Muscle layer of duodenum (tissue), 2 donors: ENCODE measurements around the gene PAEP.
"Not testable (repeated sequence)": the region's sequence is repeated elsewhere in the genome, so short reads cannot be mapped to it uniquely, and the experiment has no call there.

Experiments
- H3K27ac ChIP-seq: one replicate; pipeline ENCODE4 v1.7.0; 2013; ENCODE audit warnings: mild to moderate bottlenecking, low read length
- H3K27me3 ChIP-seq: one replicate; pipeline ENCODE4 v1.7.0; 2013; ENCODE audit warnings: low read depth, mild to moderate bottlenecking, control low read depth, low read length
- H3K36me3 ChIP-seq, 2 donors: one replicate each; pipeline ENCODE4 v1.7.0; 2013; ENCODE audit warnings: low read length in 2 of 2, control low read depth in 1 of 2, mild to moderate bottlenecking in 1 of 2; ENCODE audit not compliant: insufficient read depth in 2 of 2, control insufficient read depth in 1 of 2
- H3K4me1 ChIP-seq, 2 donors: one replicate each; pipeline ENCODE4 v1.7.0; 2013; ENCODE audit warnings: low read length in 2 of 2, mild to moderate bottlenecking in 2 of 2, control low read depth in 1 of 2, moderate library complexity in 1 of 2; ENCODE audit not compliant: insufficient read depth in 2 of 2, control insufficient read depth in 1 of 2
- H3K4me3 ChIP-seq, 2 donors: one replicate each; pipeline ENCODE4 v1.7.0; 2013; ENCODE audit warnings: low read length in 2 of 2, low read depth in 1 of 2, mild to moderate bottlenecking in 1 of 2
- H3K9me3 ChIP-seq, 2 donors: one replicate each; pipeline ENCODE4 v1.7.0; 2013; ENCODE audit warnings: low read length in 2 of 2, control low read depth in 1 of 2, mild to moderate bottlenecking in 1 of 2; ENCODE audit not compliant: control insufficient read depth in 1 of 2
- donor health status: healthy.

PAEP gene

GRCh38 chr9:135528842-135529435 is 32.6 kb upstream of the PAEP start:
- not testable (repeated sequence) for H3K36me3 ChIP-seq, H3K27me3 ChIP-seq, H3K27ac ChIP-seq, H3K4me1 ChIP-seq, H3K9me3 ChIP-seq, H3K4me3 ChIP-seq

- Histone ChIP-seq H3K27me3 (no peaks in the 10 kb centered on the region), H3K9me3 (peaks cover 0 to 3% of the 10 kb centered on the region in 2 donors), H3K27ac (no peak overlapping the region), H3K36me3 (no peaks in the 10 kb centered on the region), H3K4me1 (no peaks in the 10 kb centered on the region), H3K4me3 (no peak overlapping the region)
Observed at GRCh38 chr9:135530146-135530545, 31.4 kb upstream of the PAEP start.

GRCh38 chr9:135531096-135531495 is 30.5 kb upstream of the PAEP start:
- no peaks in the 10 kb centered on the region for H3K4me1 ChIP-seq
- no peak overlapping the region for H3K4me3 ChIP-seq
- no peaks in the 10 kb centered on the region for H3K27me3 ChIP-seq
- no peaks in the 10 kb centered on the region for H3K36me3 ChIP-seq
- H3K9me3 ChIP-seq, result peaks cover 0 to 3% of the 10 kb centered on the region in 2 donors
- H3K27ac ChIP-seq, result no peak overlapping the region

- no peaks in the 10 kb centered on the region for H3K27me3 ChIP-seq
- no peaks in the 10 kb centered on the region for H3K36me3 ChIP-seq
- no peak overlapping the region for H3K27ac ChIP-seq
- no peak overlapping the region for H3K4me3 ChIP-seq
- H3K4me1 ChIP-seq, result no peaks in the 10 kb centered on the region
- peaks cover 0 to 3% of the 10 kb centered on the region in 2 donors for H3K9me3 ChIP-seq
Observed at GRCh38 chr9:135533113-135533512, 28.4 kb upstream of the PAEP start.

GRCh38 chr9:135533674-135534073 is 27.9 kb upstream of the PAEP start:
- no peaks in the 10 kb centered on the region for H3K36me3 ChIP-seq
- H3K4me3 ChIP-seq, result no peak overlapping the region
- H3K4me1 ChIP-seq, result no peaks in the 10 kb centered on the region
- no peak overlapping the region for H3K27ac ChIP-seq
- H3K9me3 ChIP-seq, result peaks cover 0 to 3% of the 10 kb centered on the region in 2 donors
- H3K27me3 ChIP-seq, result no peaks in the 10 kb centered on the region

- not testable (repeated sequence) for H3K27ac ChIP-seq, H3K9me3 ChIP-seq, H3K4me3 ChIP-seq, H3K36me3 ChIP-seq, H3K4me1 ChIP-seq, H3K27me3 ChIP-seq
Observed at GRCh38 chr9:135534192-135534711, 27.3 kb upstream of the PAEP start.

GRCh38 chr9:135534826-135535225 is 26.7 kb upstream of the PAEP start:
- not testable (repeated sequence) for H3K27me3 ChIP-seq, H3K36me3 ChIP-seq, H3K9me3 ChIP-seq, H3K4me3 ChIP-seq, H3K4me1 ChIP-seq, H3K27ac ChIP-seq

GRCh38 chr9:135535631-135536030 is 25.9 kb upstream of the PAEP start:
- not testable (repeated sequence) for H3K27me3 ChIP-seq, H3K9me3 ChIP-seq, H3K36me3 ChIP-seq, H3K4me3 ChIP-seq, H3K4me1 ChIP-seq, H3K27ac ChIP-seq

GRCh38 chr9:135536216-135536615 is 25.3 kb upstream of the PAEP start:
- H3K27ac ChIP-seq, result no peak overlapping the region
- no peak overlapping the region for H3K4me3 ChIP-seq
- H3K36me3 ChIP-seq, result no peaks in the 10 kb centered on the region
- H3K27me3 ChIP-seq, result no peaks in the 10 kb centered on the region
- no peaks in the 10 kb centered on the region for H3K4me1 ChIP-seq
- H3K9me3 ChIP-seq, result no peaks in the 10 kb centered on the region

GRCh38 chr9:135543262-135543894 is 18.2 kb upstream of the PAEP start:
- not testable (repeated sequence) for H3K9me3 ChIP-seq, H3K4me1 ChIP-seq, H3K27ac ChIP-seq, H3K4me3 ChIP-seq, H3K27me3 ChIP-seq, H3K36me3 ChIP-seq

- no peaks in the 10 kb centered on the region for H3K4me1 ChIP-seq
- no peaks in the 10 kb centered on the region for H3K9me3 ChIP-seq
- H3K36me3 ChIP-seq, result no peaks in the 10 kb centered on the region
- H3K27me3 ChIP-seq, result no peaks in the 10 kb centered on the region
- no peak overlapping the region for H3K4me3 ChIP-seq
- H3K27ac ChIP-seq, result no peak overlapping the region
Observed at GRCh38 chr9:135544981-135545635, 16.4 kb upstream of the PAEP start.
